HUES48 (cell line): ENCODE results near the gene DRC7.

ENCODE experiments used
- H3K27ac ChIP-seq: one replicate; pipeline ENCODE4 v1.7.0; 2013; ENCODE audit warnings: low read depth, low read length, inconsistent platforms
- H3K27me3 ChIP-seq: 2 replicates; pipeline ENCODE4 v1.6.1; 2013; ENCODE audit warnings: mild to moderate bottlenecking, low read length; ENCODE audit not compliant: control insufficient read depth, insufficient read depth
- H3K36me3 ChIP-seq: 2 replicates; pipeline ENCODE4 v1.6.1; 2013; ENCODE audit warnings: low read length; ENCODE audit not compliant: control insufficient read depth, insufficient read depth
- H3K4me1 ChIP-seq: 2 replicates; pipeline ENCODE4 v1.6.1; 2013; ENCODE audit warnings: mild to moderate bottlenecking, low read length; ENCODE audit not compliant: control insufficient read depth, insufficient read depth
- H3K4me3 ChIP-seq: 2 replicates; pipeline ENCODE4 v1.5.1; 2013; ENCODE audit warnings: mild to moderate bottlenecking, low read depth, low read length
- H3K9ac ChIP-seq: 2 replicates; pipeline ENCODE4 v1.6.1; 2013; ENCODE audit warnings: mild to moderate bottlenecking, low read depth, low read length, moderate library complexity
- H3K9me3 ChIP-seq: 2 replicates; pipeline ENCODE4 v1.6.1; 2013; ENCODE audit warnings: low read length; ENCODE audit not compliant: control insufficient read depth, insufficient read depth

Gene DRC7

DNA sequence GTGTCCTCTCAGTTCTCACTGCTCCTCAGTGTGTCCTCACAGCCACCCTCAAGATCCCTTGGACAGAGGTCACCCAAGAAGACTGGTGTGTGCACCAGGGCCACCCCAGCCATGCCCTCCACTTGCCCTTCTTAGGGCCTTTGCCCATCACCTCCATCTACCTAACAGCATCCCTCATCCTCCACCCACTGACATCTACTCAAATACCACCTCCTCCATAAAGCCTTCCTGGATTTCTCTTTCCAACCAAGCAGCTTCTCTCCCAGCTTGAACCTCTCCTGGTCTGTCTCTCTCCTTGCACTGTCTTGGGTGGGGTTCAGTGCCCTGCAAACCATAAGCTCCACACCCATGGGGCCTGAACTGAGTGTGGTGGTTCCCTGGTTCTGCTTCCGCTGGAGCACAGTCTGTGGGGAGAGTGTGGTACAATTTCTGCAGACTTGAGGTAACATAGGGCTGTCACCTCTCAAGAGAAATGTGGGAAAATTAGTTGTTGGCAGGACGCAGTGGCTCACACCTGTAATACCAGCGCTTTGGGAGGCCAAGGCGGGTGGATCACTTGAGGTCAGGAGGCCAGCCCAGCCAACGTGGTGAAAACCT is 55.3 kb downstream of the DRC7 start:
- Histone ChIP-seq H3K4me3 (no peak overlapping the region), H3K27ac (no peak overlapping the region), H3K9ac (no peak overlapping the region), H3K36me3 (peaks cover 27% of the 10 kb centered on the region), H3K4me1 (no peaks in the 10 kb centered on the region), H3K27me3 (no peaks in the 10 kb centered on the region), H3K9me3 (no peaks in the 10 kb centered on the region)

DNA sequence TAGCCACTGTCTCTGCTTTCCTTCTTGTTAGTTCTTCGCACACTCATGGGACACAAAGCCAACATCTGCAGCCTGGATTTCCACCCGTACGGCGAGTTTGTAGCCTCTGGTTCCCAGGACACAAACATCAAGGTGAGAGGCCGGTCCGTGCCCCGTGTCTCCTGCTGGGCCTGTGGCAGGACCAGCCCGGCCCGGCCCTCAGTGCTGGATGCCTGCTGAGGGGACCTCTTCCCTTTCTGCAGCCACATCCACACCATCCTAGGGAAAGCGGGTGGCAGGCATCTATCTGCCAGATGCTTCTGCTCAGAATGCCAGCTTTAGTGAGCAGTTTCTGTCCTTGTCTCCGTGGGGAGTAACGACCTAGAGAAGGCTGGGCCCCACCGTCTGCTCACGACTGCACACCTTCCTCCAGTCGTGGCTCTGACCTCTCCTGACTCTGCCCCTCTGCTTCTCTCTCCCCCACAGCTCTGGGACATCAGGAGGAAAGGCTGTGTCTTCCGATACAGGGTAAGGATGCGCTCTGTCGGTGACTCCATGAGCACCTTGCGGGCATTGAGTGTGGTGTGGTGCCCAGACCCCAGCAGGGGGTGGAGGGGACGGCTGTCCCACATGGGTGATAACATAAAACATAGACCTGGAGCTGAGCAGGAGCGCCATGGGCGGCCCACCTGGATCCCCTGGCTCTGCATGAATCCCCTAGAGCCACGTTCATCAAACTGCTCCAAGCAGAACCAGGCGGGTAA is 56.4 kb downstream of the DRC7 start:
- H3K27ac ChIP-seq = no peak overlapping the region
- peaks cover 37% of the 10 kb centered on the region for H3K36me3 ChIP-seq
- no peaks in the 10 kb centered on the region for H3K9me3 ChIP-seq
- no peak overlapping the region for H3K9ac ChIP-seq
- no peak overlapping the region for H3K4me3 ChIP-seq
- no peaks in the 10 kb centered on the region for H3K4me1 ChIP-seq
- H3K27me3 ChIP-seq = no peaks in the 10 kb centered on the region

DNA sequence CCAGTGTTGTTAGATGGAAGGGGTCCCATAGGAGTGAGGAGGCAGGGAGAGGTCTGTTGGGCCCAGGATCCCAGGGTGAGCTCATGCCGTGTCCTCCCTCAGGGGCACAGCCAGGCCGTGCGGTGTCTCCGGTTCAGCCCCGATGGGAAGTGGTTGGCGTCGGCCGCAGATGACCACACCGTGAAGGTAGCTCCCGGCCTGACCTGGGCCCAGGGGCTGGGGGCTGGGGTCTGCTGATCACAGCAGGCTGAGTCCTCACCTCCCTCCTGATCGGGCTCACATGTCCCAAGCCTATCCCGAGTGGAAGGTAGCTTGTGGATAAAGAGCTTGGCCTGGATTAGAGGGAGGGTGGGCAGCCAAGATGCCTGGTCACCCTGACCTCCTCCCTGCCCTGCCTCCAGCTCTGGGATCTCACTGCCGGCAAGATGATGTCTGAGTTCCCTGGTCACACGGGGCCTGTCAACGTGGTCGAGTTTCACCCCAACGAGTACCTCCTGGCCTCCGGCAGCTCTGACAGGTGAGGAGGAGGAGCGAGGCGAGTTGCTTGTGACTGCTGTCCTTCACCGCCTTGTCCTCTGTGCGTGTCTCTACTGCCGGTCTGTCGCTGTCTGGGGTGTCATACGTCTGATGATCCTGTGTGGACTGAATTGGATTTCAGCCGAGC is 57.1 kb downstream of the DRC7 start:
- Histone ChIP-seq H3K4me3 (no peak overlapping the region), H3K27me3 (no peaks in the 10 kb centered on the region), H3K27ac (no peak overlapping the region), H3K36me3 (peaks cover 39% of the 10 kb centered on the region), H3K4me1 (no peaks in the 10 kb centered on the region), H3K9me3 (no peaks in the 10 kb centered on the region), H3K9ac (no peak overlapping the region)

GRCh38 chr16:57752203-57752580 is 57.6 kb downstream of the DRC7 start:
- no peak overlapping the region for H3K9ac ChIP-seq

GRCh38 chr16:57752581-57753447 is 58.2 kb downstream of the DRC7 start:
- H3K36me3 ChIP-seq = peaks cover 38% of the 10 kb centered on the region
- no peaks in the 10 kb centered on the region for H3K27me3 ChIP-seq
- H3K4me1 ChIP-seq = 0 out of 2 replicates have a peak, but pooled peaks cover 3% of the 10 kb centered on the region
- no peak overlapping the region for H3K27ac ChIP-seq
- no peaks in the 10 kb centered on the region for H3K9me3 ChIP-seq
- H3K4me3 ChIP-seq = no peak overlapping the region
- no peak overlapping the region for H3K9ac ChIP-seq

More at GRCh38 chr16:57752203-57752580, 57.6 kb downstream of the DRC7 start:
- no peaks in the 10 kb centered on the region for H3K27me3 ChIP-seq
- peaks cover 40% of the 10 kb centered on the region for H3K36me3 ChIP-seq
- H3K27ac ChIP-seq = no peak overlapping the region
- no peak overlapping the region for H3K4me3 ChIP-seq
- H3K9me3 ChIP-seq = no peaks in the 10 kb centered on the region
- H3K4me1 ChIP-seq = no peaks in the 10 kb centered on the region

- peaks cover 39% of the 10 kb centered on the region for H3K36me3 ChIP-seq
- no peak overlapping the region for H3K9ac ChIP-seq
- H3K27ac ChIP-seq = no peak overlapping the region
These were observed 59.1 kb downstream of the DRC7 start for GRCh38 chr16:57753448-57754353.

DNA sequence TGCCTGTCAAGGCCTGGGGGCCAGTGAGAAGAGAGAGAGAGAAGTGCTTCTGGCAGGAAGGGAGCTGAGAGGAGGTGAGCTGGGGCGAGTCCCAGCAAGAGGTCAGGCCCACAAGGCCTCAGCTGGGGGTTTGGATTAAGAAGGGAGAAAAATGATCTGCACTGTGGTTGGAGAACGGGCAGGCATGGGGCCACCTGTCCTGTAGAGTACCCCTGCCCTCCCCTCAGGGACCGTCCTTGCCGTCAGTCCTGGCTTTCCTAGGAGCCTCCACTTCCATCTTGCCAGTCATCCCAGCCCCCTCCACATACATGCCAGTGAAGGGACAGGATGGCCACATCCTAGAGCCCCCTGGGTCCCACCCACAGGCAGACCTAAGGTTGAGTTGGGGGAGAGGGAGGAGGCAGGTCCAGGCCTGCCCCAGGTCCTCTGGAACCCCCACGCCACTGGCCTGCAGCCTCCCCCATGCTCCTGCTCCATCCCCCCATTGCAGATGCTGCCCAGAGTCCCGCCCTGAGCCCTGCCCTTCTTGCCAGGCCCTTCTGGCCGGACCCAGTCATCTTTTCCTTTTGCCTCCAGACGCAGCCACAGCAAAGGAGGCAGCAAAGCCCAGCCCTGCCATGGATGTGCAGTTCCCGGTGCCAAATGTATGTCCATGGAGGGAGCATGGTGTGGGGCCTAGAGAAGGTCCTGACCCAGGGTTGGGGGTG is 59.9 kb downstream of the DRC7 start:
- Histone ChIP-seq H3K27ac (no peak overlapping the region), H3K27me3 (no peaks in the 10 kb centered on the region), H3K36me3 (peaks cover 41% of the 10 kb centered on the region), H3K4me3 (no peak overlapping the region), H3K4me1 (0 out of 2 replicates have a peak, but pooled peaks cover 3% of the 10 kb centered on the region), H3K9me3 (no peaks in the 10 kb centered on the region), H3K9ac (no peak overlapping the region)

More at GRCh38 chr16:57753448-57754353, 59.1 kb downstream of the DRC7 start:
- H3K27me3 ChIP-seq = no peaks in the 10 kb centered on the region
- H3K9me3 ChIP-seq = no peaks in the 10 kb centered on the region
- 0 out of 2 replicates have a peak, but pooled peaks cover 3% of the 10 kb centered on the region for H3K4me1 ChIP-seq
- no peak overlapping the region for H3K4me3 ChIP-seq

GRCh38 chr16:57755061-57755684 is 60.6 kb downstream of the DRC7 start:
- Histone ChIP-seq H3K27me3 (no peaks in the 10 kb centered on the region), H3K36me3 (peaks cover 41% of the 10 kb centered on the region), H3K9me3 (no peaks in the 10 kb centered on the region), H3K4me3 (no peak overlapping the region), H3K9ac (no peak overlapping the region), H3K27ac (no peak overlapping the region), H3K4me1 (peaks cover 9% of the 10 kb centered on the region; the same call in 1 of the 2 replicates)

- Histone ChIP-seq H3K27me3 (no peaks in the 10 kb centered on the region), H3K4me1 (peaks cover 9% of the 10 kb centered on the region; the same call in 1 of the 2 replicates), H3K36me3 (peaks cover 37% of the 10 kb centered on the region), H3K9me3 (no peaks in the 10 kb centered on the region), H3K27ac (no peak overlapping the region), H3K4me3 (no peak overlapping the region), H3K9ac (no peak overlapping the region)
These were observed 61.3 kb downstream of the DRC7 start for GRCh38 chr16:57755726-57756423.
